GM23248 (cell line): ENCODE measurements around the gene PDZRN4.

Experiments used
- EZH2 ChIP-seq: fragments of 200-600 bp; sonication (generic); IDR thresholded peaks from 2 replicates; pipeline ENCODE4 v1.6.1; 2018; ENCODE audit warnings: antibody characterized with exemption, mild to moderate bottlenecking; ENCODE audit not compliant: insufficient read depth, poor library complexity, severe bottlenecking
- EZH2phosphoT487 ChIP-seq: fragments of 200-600 bp; sonication (generic); IDR thresholded peaks from 2 replicates; pipeline ENCODE4 v1.6.1; 2018; ENCODE audit warnings: antibody characterized with exemption, moderate library complexity, mild to moderate bottlenecking, low read depth; ENCODE audit not compliant: insufficient read depth

DNA sequence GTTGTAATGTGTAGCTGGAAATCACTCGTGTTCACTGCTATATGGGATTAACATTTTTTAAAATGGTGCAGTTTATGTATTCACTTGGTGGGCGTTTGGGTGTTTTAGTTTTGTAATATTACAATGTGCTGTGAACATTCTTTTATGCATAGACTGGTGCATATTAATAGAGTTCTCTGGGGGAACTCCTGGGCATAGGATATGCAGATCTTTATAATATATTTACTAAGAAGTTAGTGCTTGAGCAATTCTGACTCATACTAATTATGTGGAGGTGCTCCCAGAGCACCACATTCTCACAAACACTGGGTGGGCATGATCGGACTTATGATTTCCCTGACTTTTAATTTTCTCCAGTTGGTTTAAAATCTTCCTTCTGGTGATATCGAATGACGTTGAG lies 342.3 kb downstream of the PDZRN4 start:
- TF ChIP-seq EZH2phosphoT487, result no peak
- no peak for TF ChIP-seq EZH2
